OCI-LY7 (cell line): ENCODE data around the gene CRIP2. TPM values are rescaled to one million over a fixed set of nuclear protein-coding genes. Genes with fewer than 3 reads are reported as not detected.

Experiments used
- BruUV-seq: library from RNA; stranded (reverse); fragments of 400-500 nt; replicated peaks from 2 replicates; lab custom pipeline; 2021; lab: Mats Ljungman, UMichigan
- CTCF ChIA-PET: fragments of 300-600 bp; sonication (Branson Sonifier 250); formaldehyde crosslinking; loops from one replicate; lab custom pipeline; 2022; ENCODE audit warnings: antibody characterized with exemption; ENCODE audit not compliant: unreplicated experiment; lab: Charles Lee
- POLR2A ChIA-PET: fragments of 300-600 bp; sonication (Branson Sonifier 250); formaldehyde crosslinking; loops from one replicate; lab custom pipeline; 2022; ENCODE audit warnings: antibody characterized with exemption; lab: Charles Lee
- DNase-seq: peaks from one replicate; pipeline ENCODE4 v3.0.0-alpha.2; 2015; ENCODE audit warnings: low spot score
- H2AFZ ChIP-seq: fragments of 200-600 bp; sonication (generic), shearing (Covaris generic); 2 replicates; pipeline ENCODE4 v1.6.1; 2014; ENCODE audit warnings: mild to moderate bottlenecking, antibody characterized with exemption, low read length, moderate library complexity
- H3K27ac ChIP-seq: fragments of 200-600 bp; sonication (generic); 2 replicates; pipeline ENCODE4 v1.5.1; 2014; ENCODE audit warnings: mixed run types, low read depth, mild to moderate bottlenecking, moderate library complexity, low read length, inconsistent platforms; ENCODE audit not compliant: poor library complexity, severe bottlenecking
- H3K36me3 ChIP-seq: fragments of 200-600 bp; sonication (generic); 2 replicates; pipeline ENCODE4 v1.6.1; 2014; ENCODE audit warnings: mild to moderate bottlenecking, antibody characterized with exemption, low read length, moderate library complexity, mixed read lengths; ENCODE audit not compliant: insufficient read depth
- H3K4me1 ChIP-seq: fragments of 200-600 bp; sonication (generic); 2 replicates; pipeline ENCODE4 v1.5.1; 2014; ENCODE audit warnings: mild to moderate bottlenecking, low read length; ENCODE audit not compliant: insufficient read depth, poor library complexity, severe bottlenecking
- H3K4me2 ChIP-seq: fragments of 200-600 bp; sonication (generic); 2 replicates; pipeline ENCODE4 v1.6.1; 2014; ENCODE audit warnings: mild to moderate bottlenecking, low read length
- H3K4me3 ChIP-seq: fragments of 200-600 bp; sonication (generic); 2 replicates; pipeline ENCODE4 v1.5.1; 2014; ENCODE audit warnings: mild to moderate bottlenecking, low read depth, low read length; ENCODE audit not compliant: poor library complexity, severe bottlenecking
- H3K79me2 ChIP-seq: fragments of 200-600 bp; sonication (generic); 2 replicates; pipeline ENCODE4 v1.6.1; 2016; ENCODE audit warnings: low read depth, mild to moderate bottlenecking, low read length, moderate library complexity, mixed read lengths; ENCODE audit not compliant: insufficient read depth
- H3K9me2 ChIP-seq: fragments of 200-600 bp; sonication (generic); 2 replicates; pipeline ENCODE4 v1.6.1; 2016; ENCODE audit warnings: mild to moderate bottlenecking, low read length, mixed read lengths; ENCODE audit not compliant: insufficient read depth
- H3K9me3 ChIP-seq: fragments of 200-600 bp; sonication (generic); 2 replicates; pipeline ENCODE4 v1.6.1; 2014; ENCODE audit warnings: mild to moderate bottlenecking, mixed run types, low read length, mixed read lengths
- H4K20me1 ChIP-seq: fragments of 200-600 bp; sonication (generic); 2 replicates; pipeline ENCODE4 v1.6.1; 2014; ENCODE audit warnings: mild to moderate bottlenecking, antibody characterized with exemption, low read length, moderate library complexity, mixed read lengths; ENCODE audit not compliant: insufficient read depth
- EZH2phosphoT487 ChIP-seq: fragments of 200-600 bp; sonication (generic); IDR thresholded peaks from 2 replicates; pipeline ENCODE4 v1.6.1; 2018; ENCODE audit warnings: low read depth, borderline replicate concordance, mild to moderate bottlenecking, mixed run types, antibody characterized with exemption, low read length, moderate library complexity, mixed read lengths
- intact Hi-C: fragments of 100-400 bp; cut with micrococcal nuclease; formaldehyde crosslinking; loops from one replicate; pipeline ENCODE4 v1.10.0; 2022; ENCODE audit not compliant: unreplicated experiment
- total RNA-seq, 2 experiments: library from RNA; depleted of rRNA in 1 of 2; stranded (reverse); fragments of >200 nt in 1 of 2; shearing (Covaris generic) in 1 of 2; gene quantifications; 2 replicates each; pipeline ENCODE4 v1.2.3, GENCODE V29; 2014 to 2022
- TF ChIP-seq, protein P1 (sequence below): fragments of 200-600 bp; sonication (generic); conservative IDR thresholded peaks from 2 replicates; pipeline ENCODE4 v1.5.1; 2014; ENCODE audit warnings: mild to moderate bottlenecking, antibody characterized with exemption, low read length, moderate library complexity, mixed read lengths

The CRIP2 gene
- total RNA-seq, 2 experiments from 2014 or later = not detected

DNA sequence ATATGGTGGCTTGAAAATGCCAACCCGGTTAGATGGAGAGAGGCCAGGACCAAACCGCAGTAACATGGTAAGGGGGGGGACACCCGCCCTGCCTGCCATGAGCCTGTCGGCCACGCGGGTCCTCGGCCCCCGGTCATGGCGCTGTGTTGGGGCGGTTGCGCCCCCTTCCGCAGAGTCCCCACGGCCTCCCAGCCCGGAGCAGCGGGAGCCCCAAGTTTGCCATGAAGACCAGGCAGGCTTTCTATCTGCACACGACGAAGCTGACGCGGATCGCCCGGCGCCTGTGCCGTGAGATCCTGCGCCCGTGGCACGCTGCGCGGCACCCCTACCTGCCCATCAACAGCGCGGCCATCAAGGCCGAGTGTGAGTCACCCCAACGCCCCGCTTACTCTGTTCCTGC lies 10.1 kb upstream of the CRIP2 start:
- no peak overlapping the region for H3K4me2 ChIP-seq
- H3K4me3 ChIP-seq = no peak overlapping the region
- POLR2A ChIA-PET = no interaction called here
- peaks cover 68% of the 10 kb centered on the region for H3K36me3 ChIP-seq
- CTCF ChIA-PET = no interaction called here
- intact Hi-C loops = no loop called here
- no peaks in the 10 kb centered on the region for H3K9me2 ChIP-seq
- no peaks in the 10 kb centered on the region for H3K4me1 ChIP-seq
- H2AFZ ChIP-seq = no peak overlapping the region
- H4K20me1 ChIP-seq = no peaks in the 10 kb centered on the region
- no peaks in the 10 kb centered on the region for H3K79me2 ChIP-seq
- no peaks in the 10 kb centered on the region for H3K9me3 ChIP-seq
- H3K27ac ChIP-seq = no peak overlapping the region
- no peak for TF ChIP-seq EZH2phosphoT487
- TF ChIP-seq, protein P1, sequence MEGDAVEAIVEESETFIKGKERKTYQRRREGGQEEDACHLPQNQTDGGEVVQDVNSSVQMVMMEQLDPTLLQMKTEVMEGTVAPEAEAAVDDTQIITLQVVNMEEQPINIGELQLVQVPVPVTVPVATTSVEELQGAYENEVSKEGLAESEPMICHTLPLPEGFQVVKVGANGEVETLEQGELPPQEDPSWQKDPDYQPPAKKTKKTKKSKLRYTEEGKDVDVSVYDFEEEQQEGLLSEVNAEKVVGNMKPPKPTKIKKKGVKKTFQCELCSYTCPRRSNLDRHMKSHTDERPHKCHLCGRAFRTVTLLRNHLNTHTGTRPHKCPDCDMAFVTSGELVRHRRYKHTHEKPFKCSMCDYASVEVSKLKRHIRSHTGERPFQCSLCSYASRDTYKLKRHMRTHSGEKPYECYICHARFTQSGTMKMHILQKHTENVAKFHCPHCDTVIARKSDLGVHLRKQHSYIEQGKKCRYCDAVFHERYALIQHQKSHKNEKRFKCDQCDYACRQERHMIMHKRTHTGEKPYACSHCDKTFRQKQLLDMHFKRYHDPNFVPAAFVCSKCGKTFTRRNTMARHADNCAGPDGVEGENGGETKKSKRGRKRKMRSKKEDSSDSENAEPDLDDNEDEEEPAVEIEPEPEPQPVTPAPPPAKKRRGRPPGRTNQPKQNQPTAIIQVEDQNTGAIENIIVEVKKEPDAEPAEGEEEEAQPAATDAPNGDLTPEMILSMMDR = no peak
- no TSS peak for BruUV-seq
- DNase-seq = no peak

DNA sequence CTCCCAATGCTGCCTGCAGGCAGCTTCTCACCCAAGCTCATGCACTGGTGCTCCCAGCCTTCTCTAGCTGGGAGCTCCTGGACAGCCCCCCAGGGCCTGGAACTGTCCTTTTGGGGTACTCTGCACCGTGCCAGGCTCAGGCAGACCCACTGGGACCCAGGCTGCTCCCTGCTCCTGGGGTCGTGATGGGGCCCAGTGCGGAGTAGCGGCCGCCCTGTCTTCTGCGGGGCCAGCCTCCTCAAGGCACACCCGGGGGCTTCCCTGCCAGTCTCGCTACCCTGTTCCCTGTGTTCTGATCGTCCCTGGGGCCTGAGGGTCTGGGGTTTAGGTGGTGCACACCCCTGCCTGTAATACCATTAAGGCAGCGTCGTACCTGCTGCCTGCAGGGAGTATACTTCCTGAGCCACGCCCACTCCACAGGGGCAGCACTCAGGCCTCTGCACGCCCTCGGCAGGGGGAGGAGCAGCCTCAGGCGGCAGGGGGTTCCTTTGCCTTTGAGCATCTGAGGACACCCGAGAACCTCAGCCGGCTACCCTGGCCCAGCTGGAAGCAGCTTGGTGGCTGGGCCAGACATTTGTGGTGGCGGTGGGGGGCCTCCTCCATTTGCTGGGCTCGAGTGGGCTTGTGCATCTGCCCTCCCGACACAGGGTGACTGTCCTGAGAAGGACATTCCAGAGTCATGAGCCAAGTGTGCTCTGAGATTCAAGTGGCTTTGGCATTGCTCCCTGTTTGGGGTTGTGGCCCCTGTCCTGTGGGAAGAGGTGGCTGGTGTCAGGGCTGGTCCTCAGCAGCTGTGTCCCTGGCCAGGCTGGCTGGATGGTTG lies 9.2 kb upstream of the CRIP2 start:
- TF ChIP-seq, protein P1 = no peak
- no peak for TF ChIP-seq EZH2phosphoT487
- H4K20me1 ChIP-seq = no peaks in the 10 kb centered on the region
- H3K27ac ChIP-seq = no peak overlapping the region
- no peak for DNase-seq
- ChIA-PET POLR2A (no interaction called here), CTCF (no interaction called here)
- no peaks in the 10 kb centered on the region for H3K79me2 ChIP-seq
- peaks cover 70% of the 10 kb centered on the region for H3K36me3 ChIP-seq
- no peak overlapping the region for H3K4me2 ChIP-seq
- H3K9me2 ChIP-seq = no peaks in the 10 kb centered on the region
- H2AFZ ChIP-seq = no peak overlapping the region
- intact Hi-C loops = no loop called here
- H3K4me3 ChIP-seq = no peak overlapping the region
- BruUV-seq = no TSS peak
- no peaks in the 10 kb centered on the region for H3K4me1 ChIP-seq
- no peaks in the 10 kb centered on the region for H3K9me3 ChIP-seq

DNA sequence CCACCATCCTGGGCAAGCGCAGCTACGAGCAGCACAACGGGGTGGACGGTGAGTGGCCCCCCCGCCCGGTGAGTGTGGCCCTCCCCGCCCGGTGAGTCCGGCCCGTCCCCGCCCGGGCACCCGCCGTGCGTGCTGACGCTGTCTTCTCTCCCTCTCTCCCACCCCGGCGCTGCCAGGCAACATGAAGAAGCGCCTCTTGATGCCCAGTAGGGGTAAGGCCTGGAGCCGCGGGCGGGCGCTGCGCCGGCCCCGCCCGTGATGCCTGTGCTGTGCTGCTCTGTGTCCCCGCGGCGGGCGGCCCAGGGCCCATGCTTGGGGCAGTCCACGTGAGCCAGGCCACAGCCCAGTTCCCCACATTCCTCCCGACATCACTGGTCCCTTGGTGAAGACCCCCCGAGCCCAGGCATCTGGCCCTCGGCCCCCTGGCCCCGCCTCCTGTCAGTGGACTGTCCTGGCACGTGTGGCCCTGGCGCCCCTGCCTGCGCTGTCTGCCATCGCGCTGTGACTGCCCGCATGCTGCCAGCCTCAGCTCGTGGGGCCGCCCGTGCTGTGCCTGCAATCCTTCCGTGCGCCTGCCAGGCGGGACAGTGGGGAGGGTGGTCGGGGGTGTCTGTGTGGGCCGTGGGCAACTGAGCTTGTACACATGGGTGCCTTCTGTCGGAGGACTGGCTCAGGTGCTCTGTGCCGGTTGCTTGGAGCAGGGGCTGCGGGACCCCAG lies 7.9 kb upstream of the CRIP2 start:
- H3K4me3 ChIP-seq = no peak overlapping the region
- no peaks in the 10 kb centered on the region for H3K9me2 ChIP-seq
- no peaks in the 10 kb centered on the region for H3K4me1 ChIP-seq
- no peak overlapping the region for H3K4me2 ChIP-seq
- H4K20me1 ChIP-seq = no peaks in the 10 kb centered on the region
- TF ChIP-seq, protein P1 = no peak
- TF ChIP-seq EZH2phosphoT487 = no peak
- CTCF ChIA-PET = no interaction called here
- H3K9me3 ChIP-seq = no peaks in the 10 kb centered on the region
- intact Hi-C loops = no loop called here
- peaks cover 59% of the 10 kb centered on the region for H3K36me3 ChIP-seq
- H2AFZ ChIP-seq = no peak overlapping the region
- no peak for DNase-seq
- H3K27ac ChIP-seq = no peak overlapping the region
- H3K79me2 ChIP-seq = no peaks in the 10 kb centered on the region
- POLR2A ChIA-PET = no interaction called here
- BruUV-seq = no TSS peak
